B cell (primary cell): Measurements from ENCODE around the gene LRRC75B. TPM values are rescaled to one million over a fixed set of nuclear protein-coding genes. Genes with fewer than 3 reads are reported as not detected.

Experiments used
- ATAC-seq: fragments of 200-7000 bp; cut with Tn5 transposase; one replicate; pipeline ENCODE4 v1.10.0; 2021; ENCODE audit warnings: low read depth, mild to moderate bottlenecking, moderate number of reproducible peaks, moderate library complexity
- CTCF ChIA-PET: fragments of 350-600 bp; sonication (Branson Sonifier 250); formaldehyde crosslinking; loops from one replicate; lab custom pipeline; 2021; ENCODE audit warnings: antibody characterized with exemption, inconsistent platforms; lab: Charles Lee
- POLR2A ChIA-PET: fragments of 350-600 bp; sonication (Branson Sonifier 250); formaldehyde crosslinking; loops from one replicate; lab custom pipeline; 2021; ENCODE audit warnings: antibody characterized with exemption; lab: Charles Lee
- DNase-seq: peaks from one replicate; pipeline ENCODE4 v3.0.0; 2013
- H2AFZ ChIP-seq: 2 replicates; pipeline ENCODE4 v1.6.1; 2012; ENCODE audit warnings: mild to moderate bottlenecking, low read depth, low read length; ENCODE audit not compliant: insufficient read depth, poor library complexity, severe bottlenecking
- H3K27ac ChIP-seq, 2 donors: 1 replicate in 1 of 2; 2 replicates in 1 of 2; pipeline ENCODE4 v1.5.1; 2012 to 2013; ENCODE audit warnings: low read length in 2 of 2, mild to moderate bottlenecking in 2 of 2, moderate library complexity in 1 of 2
- H3K27me3 ChIP-seq, 4 experiments: fragments of 200-600 bp in 1 of 4; sonication (generic) in 1 of 4; replicated peaks in 1 of 4; 1 replicate in 2 of 4; 2 replicates in 2 of 4; pipeline versions ENCODE4 v1.6.1 to v1.7.0; 2013 to 2016; ENCODE audit warnings: low read length in 3 of 4, mild to moderate bottlenecking in 2 of 4, mixed read lengths in 1 of 4, moderate library complexity in 1 of 4; ENCODE audit not compliant: insufficient read depth in 4 of 4, control insufficient read depth in 3 of 4; ENCODE audit errors: control extremely low read depth in 1 of 4
- H3K36me3 ChIP-seq, 2 experiments: replicated peaks in 1 of 2; 1 replicate in 1 of 2; 2 replicates in 1 of 2; pipeline versions ENCODE4 v1.6.1 to v1.7.1; 2013; ENCODE audit warnings: low read length in 1 of 2; ENCODE audit not compliant: insufficient read depth in 2 of 2, control insufficient read depth in 1 of 2; ENCODE audit errors: control extremely low read depth in 1 of 2, extremely low read depth in 1 of 2
- H3K4me1 ChIP-seq, 2 donors: fragments of 200-600 bp in 1 of 2; sonication (generic) in 1 of 2; 1 replicate in 1 of 2; 2 replicates in 1 of 2; pipeline versions ENCODE4 v1.5.1 to v1.6.1; 2013 to 2017; ENCODE audit warnings: low read length in 2 of 2; ENCODE audit not compliant: control insufficient read depth in 2 of 2, insufficient read depth in 2 of 2
- H3K4me2 ChIP-seq: replicated peaks from 2 replicates; pipeline ENCODE3; 2012; ENCODE audit warnings: mild to moderate bottlenecking, low read depth, low read length; ENCODE audit not compliant: poor library complexity, severe bottlenecking
- H3K4me3 ChIP-seq, 5 experiments: fragments of 200-600 bp in 1 of 5; sonication (generic) in 1 of 5; 1 replicate in 3 of 5; 2 replicates in 2 of 5; pipeline versions ENCODE4 v1.5.1 to v1.7.0; 2011 to 2016; ENCODE audit warnings: low read length in 4 of 5, mild to moderate bottlenecking in 4 of 5, low read depth in 2 of 5, control low read depth in 1 of 5, moderate library complexity in 1 of 5; ENCODE audit not compliant: insufficient read depth in 1 of 5; ENCODE audit errors: control extremely low read depth in 1 of 5, extremely low read depth in 1 of 5
- H3K79me2 ChIP-seq: fragments of 200-600 bp; sonication (generic); one replicate; pipeline ENCODE4 v1.6.0; 2016; ENCODE audit warnings: low read length; ENCODE audit not compliant: control insufficient read depth, insufficient read depth
- H3K9ac ChIP-seq: fragments of 200-600 bp; sonication (generic); 2 replicates; pipeline ENCODE4 v1.6.1; 2017; ENCODE audit warnings: mild to moderate bottlenecking, low read length, moderate library complexity
- H3K9me3 ChIP-seq, 3 donors: one replicate each; pipeline versions ENCODE4 v1.6.1 to v1.7.1; 2013; ENCODE audit warnings: low read length in 2 of 3; ENCODE audit not compliant: control insufficient read depth in 2 of 3, insufficient read depth in 1 of 3; ENCODE audit errors: control extremely low read depth in 1 of 3
- H4K20me1 ChIP-seq: 2 replicates; pipeline ENCODE4 v1.6.0; 2012; ENCODE audit warnings: mild to moderate bottlenecking, low read length; ENCODE audit not compliant: insufficient read depth, control insufficient read depth, poor library complexity, severe bottlenecking
- H3K27ac Mint-ChIP-seq: one replicate; pipeline ENCODE4 v1.8.0; 2021; ENCODE audit warnings: mixed read lengths
- H3K27me3 Mint-ChIP-seq: one replicate; pipeline ENCODE4 v1.8.0; 2021; ENCODE audit warnings: mixed read lengths
- H3K4me1 Mint-ChIP-seq: one replicate; pipeline ENCODE4 v1.8.0; 2021; ENCODE audit warnings: mixed read lengths
- H3K4me3 Mint-ChIP-seq: one replicate; pipeline ENCODE4 v1.8.0; 2021; ENCODE audit warnings: mixed read lengths
- H3K9me3 Mint-ChIP-seq: one replicate; pipeline ENCODE4 v1.8.0; 2022; ENCODE audit warnings: mixed read lengths; ENCODE audit not compliant: insufficient read depth
- CTCF ChIP-seq: fragments of 200-600 bp; IDR thresholded peaks from one replicate; pipeline ENCODE4 v1.8.0; 2022; ENCODE audit warnings: antibody characterized with exemption, mild to moderate bottlenecking
- EZH2 ChIP-seq: IDR thresholded peaks from 2 replicates; pipeline ENCODE4 v1.6.1; 2012; ENCODE audit warnings: borderline replicate concordance, low read depth, mild to moderate bottlenecking, moderate library complexity, low read length; ENCODE audit not compliant: insufficient read depth, poor library complexity, severe bottlenecking
- WGBS: methylation state at CpG from one replicate; pipeline ENCODE4 v1.1.5; 2013; ENCODE audit warnings: missing lambda C conversion rate; ENCODE audit not compliant: insufficient coverage; 5-methylcytosine and 5-hydroxymethylcytosine counted together
- intact Hi-C: fragments of 100-400 bp; cut with micrococcal nuclease; formaldehyde crosslinking; loops from one replicate; pipeline ENCODE4 v1.10.0; 2022
- polyA plus RNA-seq: library from polyadenylated mRNA; depleted of rRNA; stranded (reverse); fragments of >200 nt; gene quantifications from 2 replicates; pipeline ENCODE4 v1.2.3, GENCODE V29; 2012
- total RNA-seq, 2 donors: library from RNA; stranded (reverse); fragments of 120-200 nt in 1 of 2; gene quantifications; 1 replicate in 1 of 2; 2 replicates in 1 of 2; pipeline versions ENCODE4 v1.2.3 to v1.2.4, GENCODE V29; 2013 to 2022

Gene LRRC75B
- total and polyA plus RNA-seq, 2 donors (not counting 1 experiment from before 2014, with no cell fraction given) = 1.3 to 3.1 TPM

GRCh38 chr22:24565077-24565476 is 27.8 kb downstream of the LRRC75B start:
- no peak for DNase-seq
- H2AFZ ChIP-seq = no peak overlapping the region
- no peak overlapping the region for H3K4me2 ChIP-seq
- H3K27me3 ChIP-seq = no peaks in the 10 kb centered on the region
- no peak overlapping the region for H3K27ac ChIP-seq
- Mint-ChIP-seq H3K9me3 (no peaks in the 10 kb centered on the region), H3K4me1 (peaks cover 35% of the 10 kb centered on the region), H3K27me3 (no peaks in the 10 kb centered on the region), H3K27ac (no peak overlapping the region), H3K4me3 (no peak overlapping the region)
- no peak overlapping the region for H3K9ac ChIP-seq
- H3K4me3 ChIP-seq = no peak overlapping the region
- intact Hi-C loops = no loop called here
- POLR2A ChIA-PET = no interaction called here
- CTCF ChIA-PET = no interaction called here
- TF ChIP-seq CTCF = no peak
- no peak for TF ChIP-seq EZH2
- peaks cover 72% of the 10 kb centered on the region for H3K79me2 ChIP-seq
- 100% methylated on average over 2 of the region's 2 CpGs for WGBS
- no peak for ATAC-seq
- no peaks in the 10 kb centered on the region for H3K9me3 ChIP-seq
- H4K20me1 ChIP-seq = peaks cover 81% of the 10 kb centered on the region
- peaks cover 16 to 26% of the 10 kb centered on the region in 2 donors for H3K4me1 ChIP-seq
- peaks cover 19 to 72% of the 10 kb centered on the region in 2 experiments for H3K36me3 ChIP-seq

- ChIA-PET POLR2A (no interaction called here), CTCF (no interaction called here)
- TF ChIP-seq EZH2 (no peak), CTCF (no peak)
- Histone ChIP-seq H3K9ac (no peak overlapping the region), H3K4me3 (no peak overlapping the region), H3K27me3 (no peaks in the 10 kb centered on the region), H3K9me3 (no peaks in the 10 kb centered on the region), H3K79me2 (peaks cover 78% of the 10 kb centered on the region), H3K27ac (peak overlapping the region in 1 of 2 donors; percentile 23), H4K20me1 (peaks cover 80% of the 10 kb centered on the region), H3K4me1 (peaks cover 19 to 31% of the 10 kb centered on the region in 2 donors), H3K4me2 (no peak overlapping the region), H2AFZ (no peak overlapping the region), H3K36me3 (peaks cover 18 to 69% of the 10 kb centered on the region in 2 experiments)
- DNase-seq = no peak
- 91% methylated on average over 1 of the region's 2 CpGs for WGBS
- no peak for ATAC-seq
- Mint-ChIP-seq H3K27ac (no peak overlapping the region), H3K27me3 (no peaks in the 10 kb centered on the region), H3K4me3 (no peak overlapping the region), H3K4me1 (peaks cover 38% of the 10 kb centered on the region), H3K9me3 (no peaks in the 10 kb centered on the region)
- intact Hi-C loops = no loop called here
These were observed 28.4 kb downstream of the LRRC75B start for GRCh38 chr22:24564376-24565058.
